HFFc6 (cell line): ENCODE results near the gene SDC3. TPM values are rescaled to one million over a fixed set of nuclear protein-coding genes. Genes with fewer than 3 reads are reported as not detected.

Source experiments
- DNase-seq: peaks from one replicate; pipeline ENCODE4 v3.0.0-alpha.2; 2018
- H3K27ac Mint-ChIP-seq: 2 replicates; pipeline ENCODE4 v1.8.0; 2020; ENCODE audit warnings: mild to moderate bottlenecking, mixed read lengths
- H3K27me3 Mint-ChIP-seq: 2 replicates; pipeline ENCODE4 v1.8.0; 2021; ENCODE audit warnings: mild to moderate bottlenecking, moderate library complexity, mixed read lengths; ENCODE audit not compliant: insufficient read depth
- H3K36me3 Mint-ChIP-seq: 2 replicates; pipeline ENCODE4 v1.8.0; 2021; ENCODE audit warnings: low read depth, mixed read lengths
- H3K4me1 Mint-ChIP-seq: 2 replicates; pipeline ENCODE4 v1.8.0; 2020; ENCODE audit warnings: low read depth, mixed read lengths
- H3K4me3 Mint-ChIP-seq: 2 replicates; pipeline ENCODE4 v1.8.0; 2020; ENCODE audit warnings: mild to moderate bottlenecking, moderate library complexity, mixed read lengths
- H3K9me3 Mint-ChIP-seq: 2 replicates; pipeline ENCODE4 v1.8.0; 2020; ENCODE audit warnings: mild to moderate bottlenecking, mixed read lengths
- total RNA-seq, 6 experiments: library from RNA; stranded (reverse); fragmentation: NEBNext Ultra II Directional; extraction: Animal tissue kit (Norgen Biotek cat#: 25700); gene quantifications; 2 replicates in 1 of 6; 3 replicates in 5 of 6; pipeline ENCODE4 v1.2.3, GENCODE V29; 2021
- TF ChIP-seq, protein P1 (sequence below): fragments of 200-600 bp; sonication (generic); IDR thresholded peaks from 2 replicates; pipeline ENCODE4 v1.5.0; 2021; ENCODE audit warnings: antibody characterized with exemption, mild to moderate bottlenecking

Gene SDC3
- total RNA-seq, 6 experiments from 2014 or later = 50.9 to 60.5 (median 56.7) TPM

DNA sequence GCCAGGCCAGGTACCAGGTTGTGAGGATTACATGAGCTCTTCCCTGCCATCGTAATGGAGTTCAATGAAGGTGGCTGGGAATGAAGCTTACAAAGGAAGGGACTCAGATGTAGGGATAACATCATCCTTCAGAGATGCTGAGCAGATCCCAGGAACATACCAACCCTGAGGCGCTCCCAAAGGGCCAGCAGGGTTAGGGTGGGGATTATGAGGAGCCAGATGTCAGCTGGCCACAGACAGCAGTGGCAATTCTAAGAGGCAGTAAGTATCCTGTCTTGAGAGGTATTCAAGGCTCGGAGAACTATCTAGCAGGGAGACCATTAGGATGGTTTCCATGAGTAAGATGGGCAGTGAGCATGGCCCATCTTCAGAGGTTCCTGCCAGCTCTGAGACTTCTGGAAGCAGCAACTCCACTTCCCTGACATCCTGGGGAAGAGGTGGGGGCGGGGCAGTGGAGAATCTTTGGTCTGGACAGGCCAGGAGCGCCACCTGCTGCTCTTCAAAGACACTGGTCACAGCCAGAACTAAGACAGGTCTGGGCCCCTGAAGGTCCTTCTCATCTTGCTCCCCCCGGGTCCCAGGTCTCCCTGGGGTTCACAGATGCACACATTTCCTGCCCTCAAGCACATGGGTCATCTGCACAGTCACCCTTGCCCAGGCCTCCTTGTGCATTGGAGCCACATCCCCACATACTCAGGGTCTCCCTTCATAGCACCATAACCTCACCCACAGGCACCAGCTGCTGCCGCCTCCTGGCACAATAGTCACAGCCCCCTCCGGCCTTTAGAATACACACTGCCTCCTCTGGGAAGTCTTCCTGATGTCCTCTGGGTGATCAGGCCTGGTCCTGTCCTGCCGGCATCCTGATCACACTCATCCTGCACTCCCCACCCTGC is 2.7 kb upstream of the SDC3 start:
- no peak overlapping the region for H3K4me3 Mint-ChIP-seq
- no peaks in the 10 kb centered on the region for H3K36me3 Mint-ChIP-seq
- H3K27ac Mint-ChIP-seq = no peak overlapping the region
- peaks cover 33% of the 10 kb centered on the region for H3K4me1 Mint-ChIP-seq
- no peaks in the 10 kb centered on the region; the same call in 1 of the 2 replicates for H3K27me3 Mint-ChIP-seq
- TF ChIP-seq, protein P1, sequence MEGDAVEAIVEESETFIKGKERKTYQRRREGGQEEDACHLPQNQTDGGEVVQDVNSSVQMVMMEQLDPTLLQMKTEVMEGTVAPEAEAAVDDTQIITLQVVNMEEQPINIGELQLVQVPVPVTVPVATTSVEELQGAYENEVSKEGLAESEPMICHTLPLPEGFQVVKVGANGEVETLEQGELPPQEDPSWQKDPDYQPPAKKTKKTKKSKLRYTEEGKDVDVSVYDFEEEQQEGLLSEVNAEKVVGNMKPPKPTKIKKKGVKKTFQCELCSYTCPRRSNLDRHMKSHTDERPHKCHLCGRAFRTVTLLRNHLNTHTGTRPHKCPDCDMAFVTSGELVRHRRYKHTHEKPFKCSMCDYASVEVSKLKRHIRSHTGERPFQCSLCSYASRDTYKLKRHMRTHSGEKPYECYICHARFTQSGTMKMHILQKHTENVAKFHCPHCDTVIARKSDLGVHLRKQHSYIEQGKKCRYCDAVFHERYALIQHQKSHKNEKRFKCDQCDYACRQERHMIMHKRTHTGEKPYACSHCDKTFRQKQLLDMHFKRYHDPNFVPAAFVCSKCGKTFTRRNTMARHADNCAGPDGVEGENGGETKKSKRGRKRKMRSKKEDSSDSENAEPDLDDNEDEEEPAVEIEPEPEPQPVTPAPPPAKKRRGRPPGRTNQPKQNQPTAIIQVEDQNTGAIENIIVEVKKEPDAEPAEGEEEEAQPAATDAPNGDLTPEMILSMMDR = peak; percentile 90
- DNase-seq = peak; percentile 71
- H3K9me3 Mint-ChIP-seq = no peaks in the 10 kb centered on the region

DNA sequence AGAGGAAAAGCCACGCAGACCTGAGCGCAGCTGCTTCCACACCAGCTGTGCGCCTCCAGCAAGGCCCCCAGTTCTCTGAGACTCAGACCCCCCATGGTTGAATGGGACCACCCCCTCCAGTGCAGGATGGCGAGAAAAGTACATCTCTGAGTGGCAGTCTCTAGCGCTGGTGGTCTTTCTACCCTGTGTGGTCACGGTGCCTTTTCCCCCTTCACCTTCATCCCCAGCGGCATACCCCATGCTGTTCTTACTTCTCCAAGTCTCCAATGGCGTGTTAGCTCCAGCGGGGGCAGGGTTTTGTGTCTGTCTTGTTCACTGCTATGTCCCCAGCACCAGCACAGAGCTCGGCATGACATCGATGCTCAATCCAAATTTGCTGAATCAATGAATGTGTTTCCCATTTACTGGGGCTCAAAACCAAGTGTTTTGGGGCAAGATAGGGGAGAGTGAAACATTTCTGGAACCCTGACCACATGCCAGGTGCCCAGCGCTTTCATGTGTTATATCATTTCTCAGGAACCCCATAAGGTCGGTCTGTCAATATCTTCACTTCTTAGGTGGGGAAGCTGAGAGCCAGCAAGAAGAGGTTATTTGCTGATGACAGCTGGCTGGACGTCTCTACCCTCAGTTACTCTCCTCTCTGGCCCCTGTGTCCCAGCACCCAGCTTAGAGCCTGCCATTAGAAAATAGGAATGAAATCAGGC is 959 bp upstream of the SDC3 start:
- no peaks in the 10 kb centered on the region for H3K36me3 Mint-ChIP-seq

DNA sequence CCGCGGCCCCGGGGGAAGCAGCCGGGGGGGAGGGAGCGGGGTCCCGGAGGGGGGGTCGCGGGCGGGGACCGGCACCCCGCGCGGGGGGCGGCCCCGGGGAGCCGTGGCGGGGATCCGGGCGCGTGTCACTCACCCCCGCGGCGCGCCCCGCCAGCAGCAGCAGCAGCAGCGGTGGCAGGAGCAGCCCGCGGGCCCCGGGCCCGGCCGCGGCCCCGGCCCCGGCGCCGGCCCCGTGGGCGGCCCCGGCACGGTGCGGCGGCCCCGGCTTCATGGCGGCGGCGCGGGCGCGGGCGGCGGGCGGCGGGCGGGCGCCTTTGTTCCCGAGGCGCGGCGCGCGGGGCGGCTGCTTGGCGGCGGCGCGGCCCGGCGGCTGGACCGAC is 252 bp downstream of the SDC3 start:
- Mint-ChIP-seq H3K4me3 (no peak overlapping the region), H3K36me3 (no peaks in the 10 kb centered on the region)
- TF ChIP-seq, protein P1 = no peak

More for the DNA sequence above, 959 bp upstream of the SDC3 start:
- TF ChIP-seq, protein P1 = no peak
- Mint-ChIP-seq H3K4me3 (peak overlapping the region; percentile 81), H3K27ac (peak overlapping the region; percentile 49), H3K9me3 (no peaks in the 10 kb centered on the region), H3K4me1 (peaks cover 42% of the 10 kb centered on the region), H3K27me3 (no peaks in the 10 kb centered on the region; the same call in 1 of the 2 replicates)
- DNase-seq = no peak

DNA sequence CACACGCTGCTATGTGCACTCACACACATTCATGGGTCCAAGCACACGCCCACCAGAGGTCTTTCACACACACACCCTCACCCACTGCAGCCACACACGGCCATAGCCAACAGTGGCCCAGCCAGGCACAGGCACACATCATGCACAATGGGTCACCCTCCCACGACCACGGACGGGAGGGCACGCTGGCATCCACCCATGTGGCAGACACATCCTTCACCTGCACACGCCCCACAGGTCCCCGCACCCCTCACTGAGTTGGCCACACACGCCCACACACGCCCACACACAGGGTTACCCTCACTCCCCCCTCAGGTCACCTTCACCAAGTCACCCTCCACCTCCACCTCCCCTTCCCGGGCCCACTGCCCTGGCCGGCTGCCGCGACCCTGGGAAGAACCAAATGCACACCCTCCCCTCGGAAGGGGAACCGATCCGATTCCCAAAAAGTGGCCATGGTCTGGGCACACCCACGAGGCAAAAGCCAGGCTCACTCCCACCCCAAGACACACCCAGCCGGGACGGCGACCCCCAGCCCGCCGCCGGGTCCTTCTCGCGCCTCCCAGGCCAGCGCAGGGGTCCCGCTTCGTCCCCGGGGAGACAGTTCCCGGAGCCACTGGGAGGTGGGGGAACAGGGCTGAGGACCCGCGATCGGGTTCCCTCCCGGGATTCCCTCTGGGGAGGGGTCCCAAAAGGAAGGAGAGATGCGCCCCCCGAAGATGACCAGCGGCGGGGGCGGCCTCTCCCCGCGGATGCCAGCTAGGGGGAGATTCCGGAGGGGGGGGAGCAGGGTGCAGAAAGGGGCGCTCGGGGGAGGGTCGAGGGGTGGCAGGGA is 860 bp downstream of the SDC3 start:
- Mint-ChIP-seq H3K27me3 (peaks cover 1% of the 10 kb centered on the region; the same call in 1 of the 2 replicates), H3K4me3 (peak overlapping the region; percentile 91), H3K4me1 (peaks cover 49% of the 10 kb centered on the region), H3K27ac (peak overlapping the region; percentile 62), H3K9me3 (no peaks in the 10 kb centered on the region), H3K36me3 (no peaks in the 10 kb centered on the region)
- no peak for DNase-seq
- TF ChIP-seq, protein P1 = no peak

More for the DNA sequence above, 252 bp downstream of the SDC3 start:
- Mint-ChIP-seq H3K9me3 (no peaks in the 10 kb centered on the region), H3K27me3 (peaks cover 1% of the 10 kb centered on the region; the same call in 1 of the 2 replicates), H3K27ac (no peak overlapping the region), H3K4me1 (peaks cover 49% of the 10 kb centered on the region)
- no peak for DNase-seq
